ENCODE results near the gene PLCL2.

PLCL2 gene

DNA sequence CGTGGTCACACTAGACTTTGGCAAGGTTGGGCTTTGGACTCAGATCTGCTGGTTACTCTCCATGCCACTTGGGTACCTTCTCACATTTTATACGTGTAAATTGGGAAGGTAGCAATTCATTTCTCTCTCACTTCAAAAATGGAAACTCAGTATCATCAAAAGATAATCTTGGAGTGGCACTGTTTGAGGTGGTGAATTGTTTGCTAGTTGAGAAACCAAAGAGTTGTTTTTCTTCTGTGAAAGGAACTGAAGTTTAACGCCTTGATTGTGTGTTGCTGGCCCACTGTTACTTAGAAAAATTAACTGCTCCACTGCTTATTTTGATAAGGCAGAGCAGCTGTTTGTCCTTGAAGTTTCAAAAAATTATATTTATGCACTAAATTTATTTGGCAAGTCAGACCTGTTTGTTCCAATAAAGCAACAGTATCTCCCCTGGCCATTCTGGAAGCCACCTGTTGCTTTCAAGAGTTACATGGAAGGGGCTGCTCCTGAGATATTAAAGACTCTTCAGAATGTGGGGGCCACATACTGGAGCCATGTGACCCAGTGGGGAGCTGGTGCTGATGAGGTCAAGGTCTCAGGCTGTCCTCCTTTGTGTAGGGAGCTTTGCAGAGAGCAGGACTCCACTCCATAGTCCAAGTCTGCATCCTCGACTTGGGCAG lies 16.2 kb downstream of the PLCL2 start:
- ChIA-PET CTCF (interaction anchor here (1.3 to 1.4 kb wide), 2 partner anchors 14 to 16 kb away, joined by 3 to 4 read pairs; partner anchors contain the start of gene PLCL2), POLR2A (no interaction called here)
- no peak overlapping the region for H3K4me3 ChIP-seq (ENCODE audit: low read depth, low read length)
- DNase-seq (ENCODE audit: low read depth, low spot score) = no peak
- TF ChIP-seq, protein P1, sequence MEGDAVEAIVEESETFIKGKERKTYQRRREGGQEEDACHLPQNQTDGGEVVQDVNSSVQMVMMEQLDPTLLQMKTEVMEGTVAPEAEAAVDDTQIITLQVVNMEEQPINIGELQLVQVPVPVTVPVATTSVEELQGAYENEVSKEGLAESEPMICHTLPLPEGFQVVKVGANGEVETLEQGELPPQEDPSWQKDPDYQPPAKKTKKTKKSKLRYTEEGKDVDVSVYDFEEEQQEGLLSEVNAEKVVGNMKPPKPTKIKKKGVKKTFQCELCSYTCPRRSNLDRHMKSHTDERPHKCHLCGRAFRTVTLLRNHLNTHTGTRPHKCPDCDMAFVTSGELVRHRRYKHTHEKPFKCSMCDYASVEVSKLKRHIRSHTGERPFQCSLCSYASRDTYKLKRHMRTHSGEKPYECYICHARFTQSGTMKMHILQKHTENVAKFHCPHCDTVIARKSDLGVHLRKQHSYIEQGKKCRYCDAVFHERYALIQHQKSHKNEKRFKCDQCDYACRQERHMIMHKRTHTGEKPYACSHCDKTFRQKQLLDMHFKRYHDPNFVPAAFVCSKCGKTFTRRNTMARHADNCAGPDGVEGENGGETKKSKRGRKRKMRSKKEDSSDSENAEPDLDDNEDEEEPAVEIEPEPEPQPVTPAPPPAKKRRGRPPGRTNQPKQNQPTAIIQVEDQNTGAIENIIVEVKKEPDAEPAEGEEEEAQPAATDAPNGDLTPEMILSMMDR (IDR thresholded peaks at IDR 0.05; ENCODE audit: insufficient read depth, low read length, missing control alignments) = no peak

DNA sequence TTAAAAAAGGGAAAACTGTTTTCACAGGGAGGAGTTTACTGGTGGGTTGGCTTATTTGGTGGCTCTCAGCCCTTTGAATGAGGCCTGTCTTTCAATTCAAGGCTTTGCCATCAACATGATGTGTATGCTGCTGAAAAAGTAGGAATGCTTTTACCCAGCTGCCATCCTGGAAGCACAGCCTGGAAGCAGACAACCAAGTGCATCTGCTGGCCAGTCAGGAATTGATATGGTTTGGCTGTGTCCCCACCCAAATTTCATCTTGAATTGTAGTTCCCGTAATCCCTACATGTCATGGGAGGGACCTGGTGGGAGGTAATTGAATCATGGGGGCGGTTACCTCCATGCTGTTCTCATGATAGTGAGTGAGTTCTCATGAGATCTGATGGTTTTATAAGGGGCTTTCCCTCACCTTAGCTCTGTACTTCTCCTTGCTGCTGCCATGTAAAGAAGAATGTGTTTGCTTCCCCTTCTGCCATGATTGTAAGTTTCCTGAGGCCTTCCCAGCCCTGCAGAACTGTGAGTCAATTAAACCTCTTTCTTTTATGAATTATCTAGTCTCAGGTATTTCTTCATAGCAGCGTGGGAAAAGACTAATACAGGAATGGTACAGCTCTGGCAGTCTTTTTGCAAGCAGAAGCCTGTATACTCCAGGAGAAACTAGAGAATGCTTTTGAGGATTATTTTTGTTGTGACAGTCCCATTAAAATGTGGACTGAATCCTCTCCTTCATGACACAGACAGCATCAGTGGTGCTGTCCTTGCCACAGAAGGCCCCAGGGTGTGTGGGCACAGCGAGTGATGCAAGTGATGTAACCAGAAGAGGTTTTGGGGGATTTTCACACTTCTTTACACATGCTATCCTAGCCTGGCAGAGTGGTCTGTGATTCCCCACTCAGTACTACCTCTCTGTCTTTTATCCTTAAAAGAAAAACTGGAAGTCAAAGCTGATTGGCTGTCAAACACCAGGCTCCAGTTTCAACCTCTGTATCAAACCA lies 20.0 kb downstream of the PLCL2 start:
- no peak for DNase-seq (ENCODE audit: low read depth, low spot score)
- TF ChIP-seq, protein P1 (IDR thresholded peaks at IDR 0.05; ENCODE audit: insufficient read depth, low read length, missing control alignments) = no peak
- POLR2A ChIA-PET = no interaction called here
- CTCF ChIA-PET = no interaction called here
- H3K4me3 ChIP-seq (ENCODE audit: low read depth, low read length) = no peak overlapping the region

DNA sequence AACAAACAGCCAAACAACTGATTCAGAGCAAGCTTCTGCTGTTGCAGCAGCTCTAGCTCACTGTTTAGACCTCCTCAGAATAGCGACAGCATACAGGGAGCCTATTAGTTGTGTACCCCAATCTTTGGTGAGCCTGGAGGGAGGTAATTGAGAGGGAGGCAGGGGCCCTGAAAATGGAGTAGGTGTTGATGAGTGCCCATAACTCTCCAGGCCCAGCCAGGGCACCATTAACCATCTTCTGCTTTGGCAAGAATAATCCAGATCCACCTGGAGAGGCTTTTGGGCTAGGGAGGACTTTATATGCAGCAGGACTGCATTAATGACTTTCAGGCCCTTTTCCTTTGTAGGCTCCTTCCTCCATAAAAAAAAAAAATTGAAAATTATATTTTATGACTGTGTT lies 20.9 kb downstream of the PLCL2 start:
- POLR2A ChIA-PET = no interaction called here

DNA sequence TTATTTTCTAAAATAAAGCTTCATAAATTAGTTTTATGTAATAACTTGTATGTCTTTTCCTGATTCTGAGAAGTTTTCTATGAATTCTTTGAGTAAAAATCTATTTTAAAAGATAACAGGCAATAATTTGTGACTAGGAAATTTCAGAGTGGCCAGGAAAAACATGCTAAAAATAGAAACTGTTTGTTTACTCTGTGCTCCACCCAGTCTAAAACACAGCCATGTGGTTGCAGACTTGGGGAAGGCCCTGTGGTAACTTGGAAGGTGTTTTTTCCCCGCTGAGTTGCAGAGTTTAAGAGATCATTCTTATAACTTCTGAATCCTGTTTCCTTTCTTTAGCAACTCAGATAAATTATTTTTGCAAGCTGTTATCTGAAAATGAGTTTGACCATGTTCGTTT lies 21.9 kb downstream of the PLCL2 start:
- TF ChIP-seq, protein P1 (IDR thresholded peaks at IDR 0.05; ENCODE audit: insufficient read depth, low read length, missing control alignments) = no peak
- no peak for DNase-seq (ENCODE audit: low read depth, low spot score)
- CTCF ChIA-PET = interaction anchor here (1.4 kb wide), 1 partner anchor 23 kb away, joined by 6 read pairs; no protein-coding TSS in a partner anchor
- POLR2A ChIA-PET = no interaction called here
- H3K4me3 ChIP-seq (ENCODE audit: low read depth, low read length) = no peak overlapping the region

More for the DNA sequence above, 20.9 kb downstream of the PLCL2 start:
- TF ChIP-seq, protein P1 (IDR thresholded peaks at IDR 0.05; ENCODE audit: insufficient read depth, low read length, missing control alignments) = no peak
- H3K4me3 ChIP-seq (ENCODE audit: low read depth, low read length) = no peak overlapping the region
- CTCF ChIA-PET = interaction anchor here (1.4 kb wide), 1 partner anchor 22 kb away, joined by 6 read pairs; no protein-coding TSS in a partner anchor
- DNase-seq (ENCODE audit: low read depth, low spot score) = no peak

DNA sequence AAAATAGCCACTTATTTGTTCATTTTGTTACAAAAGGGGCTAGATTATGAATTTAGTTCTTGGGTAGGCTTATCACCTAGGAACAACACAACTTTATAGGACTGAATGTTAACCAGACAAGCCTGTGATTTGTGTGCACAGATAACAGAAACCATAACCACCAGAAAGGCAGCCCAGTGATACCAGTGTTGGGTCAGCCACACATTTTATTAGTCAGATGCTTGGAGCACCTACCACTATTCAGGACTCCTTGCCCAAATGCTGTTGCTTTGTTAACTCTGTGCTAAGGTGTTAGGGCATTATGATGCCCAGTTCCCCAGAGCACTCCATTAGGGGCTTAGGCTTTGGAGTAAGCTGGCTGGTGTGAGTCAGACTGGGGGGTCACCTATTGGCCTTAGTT lies 22.5 kb downstream of the PLCL2 start:
- DNase-seq (ENCODE audit: low read depth, low spot score) = no peak
- ChIA-PET POLR2A (no interaction called here), CTCF (no interaction called here)
- H3K4me3 ChIP-seq (ENCODE audit: low read depth, low read length) = no peak overlapping the region
- TF ChIP-seq, protein P1 (IDR thresholded peaks at IDR 0.05; ENCODE audit: insufficient read depth, low read length, missing control alignments) = no peak
